Suprapubic skin (tissue), 4 donors: ENCODE results near the gene COQ8A. TPM values are rescaled to one million over a fixed set of nuclear protein-coding genes. Genes with fewer than 3 reads are reported as not detected.
A peak's percentile ranks its signal among the peaks of the same experiment; 100 is the strongest.

Experiments
- DNase-seq, 2 donors: peaks; one replicate each; pipeline ENCODE4 v3.0.0-alpha.2; 2019; ENCODE audit warnings: low spot score in 2 of 2
- H3K27ac ChIP-seq: fragments of 200-600 bp; sonication (generic); one replicate; pipeline ENCODE4 v1.5.1; 2019
- H3K27me3 ChIP-seq: fragments of 200-600 bp; sonication (generic); one replicate; pipeline ENCODE4 v1.5.1; 2019
- H3K36me3 ChIP-seq: fragments of 200-600 bp; sonication (generic); one replicate; pipeline ENCODE4 v1.5.1; 2019
- H3K4me1 ChIP-seq: fragments of 200-600 bp; sonication (generic); one replicate; pipeline ENCODE4 v1.5.1; 2019
- H3K4me3 ChIP-seq: fragments of 200-600 bp; sonication (generic); one replicate; pipeline ENCODE4 v1.5.1; 2019; ENCODE audit warnings: mild to moderate bottlenecking
- H3K9me3 ChIP-seq: fragments of 200-600 bp; sonication (generic); one replicate; pipeline ENCODE4 v1.5.1; 2019
- EP300 ChIP-seq: sonication (generic); formaldehyde crosslinking; IDR thresholded peaks from one replicate; pipeline ENCODE4 v1.6.1; 2017; ENCODE audit warnings: antibody characterized with exemption
- POLR2A ChIP-seq, 2 donors: fragments of 450-650 bp; IDR thresholded peaks; one replicate each; pipeline ENCODE4 v1.6.1; 2017; ENCODE audit warnings: antibody characterized with exemption in 2 of 2, mild to moderate bottlenecking in 2 of 2, moderate library complexity in 2 of 2
- POLR2AphosphoS5 ChIP-seq, 3 donors: sonication (generic); formaldehyde crosslinking; IDR thresholded peaks; one replicate each; pipeline ENCODE4 v1.6.1; 2017; ENCODE audit warnings: antibody characterized with exemption in 3 of 3
- WGBS: methylation state at CpG from one replicate; pipeline ENCODE4 v1.1.5; 2018; 5-methylcytosine and 5-hydroxymethylcytosine counted together
- total RNA-seq, 4 donors: library from RNA; depleted of rRNA; stranded (reverse); fragments of >200 nt; gene quantifications; one replicate each; pipeline ENCODE4 v1.1.0, GENCODE V29; 2016
- TF ChIP-seq, protein P1 (sequence below), 2 donors: fragments of 200-600 bp in 1 of 2; fragments of 450-650 bp in 1 of 2; sonication (generic) in 1 of 2; IDR thresholded peaks; one replicate each; pipeline ENCODE4 v1.5.1; 2016 to 2019; ENCODE audit warnings: antibody characterized with exemption in 2 of 2, mild to moderate bottlenecking in 1 of 2, moderate library complexity in 1 of 2

Gene COQ8A
- total RNA-seq, 4 donors from 2014 or later, result 41.9 to 113 (median 59.8) TPM

DNA sequence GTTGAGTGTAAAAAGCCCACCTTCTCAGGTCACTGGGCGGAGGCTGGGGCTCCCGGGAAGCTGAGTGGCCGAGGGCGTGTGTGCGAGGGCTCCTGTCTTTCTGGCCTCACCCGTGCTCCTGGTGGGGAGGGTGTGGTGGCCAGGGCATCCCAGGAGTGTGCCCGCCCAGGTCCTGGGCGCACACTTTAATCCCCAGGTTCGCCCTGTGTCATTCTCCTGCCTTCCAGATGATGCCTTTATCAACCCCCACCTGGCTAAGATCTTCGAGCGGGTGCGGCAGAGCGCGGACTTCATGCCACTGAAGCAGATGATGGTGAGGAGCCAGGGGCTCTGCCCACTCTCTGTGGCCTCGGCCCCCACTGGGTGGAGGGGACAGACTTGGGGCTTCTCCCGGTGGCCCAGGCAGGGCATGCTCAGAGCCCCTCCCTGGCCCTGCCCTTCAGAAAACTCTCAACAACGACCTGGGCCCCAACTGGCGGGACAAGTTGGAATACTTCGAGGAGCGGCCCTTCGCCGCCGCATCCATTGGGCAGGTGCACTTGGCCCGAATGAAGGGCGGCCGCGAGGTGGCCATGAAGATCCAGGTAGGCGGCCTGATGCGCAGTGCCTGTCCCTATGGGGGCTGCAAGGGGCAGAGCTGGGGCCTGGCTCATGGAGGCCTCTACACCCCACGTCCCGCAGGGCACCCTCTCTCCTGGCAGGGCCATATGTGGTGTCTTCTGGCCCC lies 42.5 kb downstream of the COQ8A start:
- Histone ChIP-seq H3K4me1 (no peaks in the 10 kb centered on the region), H3K9me3 (no peaks in the 10 kb centered on the region), H3K27me3 (no peaks in the 10 kb centered on the region), H3K27ac (no peak overlapping the region), H3K36me3 (peaks cover 91% of the 10 kb centered on the region), H3K4me3 (no peak overlapping the region)
- 92% methylated on average over 29 of the region's 31 CpGs for WGBS
- DNase-seq, result peak in 1 of 2 donors; percentile 78
- TF ChIP-seq POLR2AphosphoS5 (IDR thresholded peaks at IDR 0.05), result no peak
- no peak for TF ChIP-seq POLR2A (IDR thresholded peaks at IDR 0.05)
- no peak for TF ChIP-seq EP300
- TF ChIP-seq, protein P1, sequence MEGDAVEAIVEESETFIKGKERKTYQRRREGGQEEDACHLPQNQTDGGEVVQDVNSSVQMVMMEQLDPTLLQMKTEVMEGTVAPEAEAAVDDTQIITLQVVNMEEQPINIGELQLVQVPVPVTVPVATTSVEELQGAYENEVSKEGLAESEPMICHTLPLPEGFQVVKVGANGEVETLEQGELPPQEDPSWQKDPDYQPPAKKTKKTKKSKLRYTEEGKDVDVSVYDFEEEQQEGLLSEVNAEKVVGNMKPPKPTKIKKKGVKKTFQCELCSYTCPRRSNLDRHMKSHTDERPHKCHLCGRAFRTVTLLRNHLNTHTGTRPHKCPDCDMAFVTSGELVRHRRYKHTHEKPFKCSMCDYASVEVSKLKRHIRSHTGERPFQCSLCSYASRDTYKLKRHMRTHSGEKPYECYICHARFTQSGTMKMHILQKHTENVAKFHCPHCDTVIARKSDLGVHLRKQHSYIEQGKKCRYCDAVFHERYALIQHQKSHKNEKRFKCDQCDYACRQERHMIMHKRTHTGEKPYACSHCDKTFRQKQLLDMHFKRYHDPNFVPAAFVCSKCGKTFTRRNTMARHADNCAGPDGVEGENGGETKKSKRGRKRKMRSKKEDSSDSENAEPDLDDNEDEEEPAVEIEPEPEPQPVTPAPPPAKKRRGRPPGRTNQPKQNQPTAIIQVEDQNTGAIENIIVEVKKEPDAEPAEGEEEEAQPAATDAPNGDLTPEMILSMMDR (IDR thresholded peaks at IDR 0.05), result no peak

DNA sequence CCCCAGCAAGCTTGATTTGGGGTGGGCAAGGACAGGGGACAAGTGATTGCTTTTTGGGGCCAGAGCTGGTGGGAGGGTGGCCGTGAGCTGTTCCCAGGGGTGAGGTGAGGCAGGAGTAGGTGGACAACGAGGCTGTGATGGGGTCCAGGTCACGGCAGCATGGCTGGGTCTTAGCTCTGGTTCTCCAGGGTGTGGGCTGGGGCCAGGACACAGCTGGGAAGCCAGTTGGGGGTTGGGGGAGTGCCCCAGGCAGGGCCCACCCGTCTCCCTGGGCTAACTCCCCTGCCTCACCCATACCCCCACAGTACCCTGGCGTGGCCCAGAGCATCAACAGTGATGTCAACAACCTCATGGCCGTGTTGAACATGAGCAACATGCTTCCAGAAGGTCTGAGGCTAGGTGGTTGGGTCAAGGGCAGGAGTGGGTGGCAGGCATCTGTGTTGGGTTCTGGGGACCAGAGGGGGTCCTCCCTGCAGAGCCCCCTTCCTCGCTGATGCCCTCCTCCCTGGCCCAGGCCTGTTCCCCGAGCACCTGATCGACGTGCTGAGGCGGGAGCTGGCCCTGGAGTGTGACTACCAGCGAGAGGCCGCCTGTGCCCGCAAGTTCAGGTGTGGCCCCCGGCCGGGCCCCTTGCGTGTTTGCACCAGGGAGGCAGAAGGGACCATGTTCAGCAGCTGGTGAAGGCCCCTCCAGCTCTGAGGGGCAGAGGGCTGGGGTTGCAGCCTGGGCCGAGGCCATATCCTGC lies 43.3 kb downstream of the COQ8A start:
- Histone ChIP-seq H3K27me3 (no peaks in the 10 kb centered on the region), H3K4me1 (peaks cover 5% of the 10 kb centered on the region), H3K4me3 (no peak overlapping the region), H3K36me3 (peaks cover 85% of the 10 kb centered on the region), H3K27ac (no peak overlapping the region), H3K9me3 (no peaks in the 10 kb centered on the region)
- peak; percentile 61 to 73 for DNase-seq
- WGBS, result 93% methylated on average over 9 of the region's 18 CpGs
- no peak for TF ChIP-seq POLR2A (IDR thresholded peaks at IDR 0.05)
- TF ChIP-seq, protein P1 (IDR thresholded peaks at IDR 0.05), result no peak
- no peak for TF ChIP-seq POLR2AphosphoS5 (IDR thresholded peaks at IDR 0.05)
- TF ChIP-seq EP300, result no peak

DNA sequence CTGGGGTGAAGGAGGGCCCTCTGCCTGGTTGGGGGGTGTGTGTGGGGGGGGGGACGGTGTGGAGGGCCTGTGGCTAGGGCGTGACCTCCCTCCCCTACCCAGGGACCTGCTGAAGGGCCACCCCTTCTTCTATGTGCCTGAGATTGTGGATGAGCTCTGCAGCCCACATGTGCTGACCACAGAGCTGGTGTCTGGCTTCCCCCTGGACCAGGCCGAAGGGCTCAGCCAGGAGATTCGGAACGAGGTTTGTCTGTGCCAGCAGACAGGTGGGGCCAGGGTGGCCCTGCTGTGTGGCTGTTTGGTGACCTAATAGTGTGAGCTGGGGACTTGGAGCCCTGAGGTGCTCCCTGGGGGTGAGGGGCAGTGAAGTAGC lies 43.9 kb downstream of the COQ8A start:
- Histone ChIP-seq H3K4me1 (peaks cover 10% of the 10 kb centered on the region), H3K27me3 (no peaks in the 10 kb centered on the region), H3K9me3 (no peaks in the 10 kb centered on the region), H3K36me3 (peaks cover 79% of the 10 kb centered on the region), H3K27ac (no peak overlapping the region), H3K4me3 (no peak overlapping the region)
- peak in 1 of 2 donors; percentile 63 for DNase-seq
- TF ChIP-seq POLR2A (IDR thresholded peaks at IDR 0.05) (no peak), EP300 (no peak), POLR2AphosphoS5 (IDR thresholded peaks at IDR 0.05) (no peak)
- TF ChIP-seq, protein P1 (IDR thresholded peaks at IDR 0.05), result no peak
- 20% methylated on average over 1 of the region's 5 CpGs for WGBS

DNA sequence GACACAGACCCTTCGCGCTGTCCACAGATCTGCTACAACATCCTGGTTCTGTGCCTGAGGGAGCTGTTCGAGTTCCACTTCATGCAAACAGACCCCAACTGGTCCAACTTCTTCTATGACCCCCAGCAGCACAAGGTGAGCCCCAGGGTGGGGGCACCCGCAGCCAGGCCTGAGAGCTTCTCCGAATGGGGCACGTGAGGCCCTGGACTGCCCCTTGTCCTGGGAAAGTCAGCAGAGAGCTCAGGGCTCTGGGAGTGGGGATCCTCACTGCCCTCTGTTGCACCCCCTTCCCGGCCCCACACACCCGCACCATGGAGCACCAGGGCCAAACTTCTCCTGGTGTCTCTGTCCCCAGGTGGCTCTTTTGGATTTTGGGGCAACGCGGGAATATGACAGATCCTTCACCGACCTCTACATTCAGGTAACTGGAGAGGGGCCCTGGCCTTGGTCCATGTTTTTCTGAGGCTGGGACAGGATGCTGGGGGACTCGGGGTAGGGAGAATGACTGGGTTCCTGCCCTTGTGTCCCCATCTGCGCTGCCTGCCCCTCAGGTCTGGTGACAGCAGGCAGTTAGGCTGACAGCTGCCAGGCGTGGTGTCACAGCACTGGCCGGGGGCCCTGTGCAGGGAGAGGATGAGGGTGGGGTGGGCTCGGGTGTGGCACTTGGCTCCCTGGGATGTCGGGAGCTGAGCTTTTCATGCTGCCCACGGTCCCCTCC lies 44.6 kb downstream of the COQ8A start:
- Histone ChIP-seq H3K27me3 (no peaks in the 10 kb centered on the region), H3K4me1 (peaks cover 16% of the 10 kb centered on the region)

More for the DNA sequence above, 44.6 kb downstream of the COQ8A start:
- TF ChIP-seq POLR2A (IDR thresholded peaks at IDR 0.05) (no peak), POLR2AphosphoS5 (IDR thresholded peaks at IDR 0.05) (no peak), EP300 (no peak)
- TF ChIP-seq, protein P1 (IDR thresholded peaks at IDR 0.05), result no peak
- Histone ChIP-seq H3K27ac (no peak overlapping the region), H3K36me3 (peaks cover 72% of the 10 kb centered on the region), H3K9me3 (no peaks in the 10 kb centered on the region), H3K4me3 (no peak overlapping the region)
- peak in 1 of 2 donors; percentile 60 for DNase-seq
- no CpG with 5 or more reads among the region's 18 CpGs for WGBS
